Endodermal cell (in vitro differentiated cells): ENCODE data around the gene MUCL3. TPM values are rescaled to one million over a fixed set of nuclear protein-coding genes. Genes with fewer than 3 reads are reported as not detected.
"Not testable (repeated sequence)": the region's sequence is repeated elsewhere in the genome, so short reads cannot be mapped to it uniquely, and the experiment has no call there.

Experiments used
- DNase-seq: peaks from one replicate; pipeline ENCODE4 v3.0.0-alpha.2; 2017
- H3K27ac ChIP-seq: 2 replicates; pipeline ENCODE4 v1.5.1; 2013; ENCODE audit warnings: mild to moderate bottlenecking, low read depth, low read length, moderate library complexity
- H3K27me3 ChIP-seq: 2 replicates; pipeline ENCODE4 v1.6.1; 2013; ENCODE audit warnings: mild to moderate bottlenecking, low read length, moderate library complexity; ENCODE audit not compliant: insufficient read depth, control insufficient read depth, poor library complexity, severe bottlenecking
- H3K36me3 ChIP-seq: 2 replicates; pipeline ENCODE4 v1.7.0; 2013; ENCODE audit warnings: mild to moderate bottlenecking, low read length, moderate library complexity; ENCODE audit not compliant: control insufficient read depth, insufficient read depth
- H3K4me1 ChIP-seq: one replicate; pipeline ENCODE4 v1.7.0; 2013; ENCODE audit warnings: low read length; ENCODE audit not compliant: control insufficient read depth, insufficient read depth
- H3K4me3 ChIP-seq: 2 replicates; pipeline ENCODE4 v1.5.1; 2013; ENCODE audit warnings: mild to moderate bottlenecking, low read length, moderate library complexity
- H3K9ac ChIP-seq: 2 replicates; pipeline ENCODE4 v1.6.1; 2013; ENCODE audit warnings: mild to moderate bottlenecking, low read length, moderate library complexity; ENCODE audit not compliant: poor library complexity, severe bottlenecking; ENCODE audit errors: extremely low read depth
- H3K9me3 ChIP-seq: 2 replicates; pipeline ENCODE4 v1.6.1; 2013; ENCODE audit warnings: mild to moderate bottlenecking, low read length, moderate library complexity; ENCODE audit not compliant: control insufficient read depth
- H3K27ac Mint-ChIP-seq: 2 replicates; pipeline ENCODE4 v1.8.0; 2020; ENCODE audit warnings: mixed read lengths
- H3K27me3 Mint-ChIP-seq: 2 replicates; pipeline ENCODE4 v1.8.0; 2021; ENCODE audit warnings: mild to moderate bottlenecking, mixed read lengths; ENCODE audit not compliant: insufficient read depth
- H3K36me3 Mint-ChIP-seq: 2 replicates; pipeline ENCODE4 v1.8.0; 2020; ENCODE audit warnings: low read depth, mixed read lengths
- H3K4me1 Mint-ChIP-seq: 2 replicates; pipeline ENCODE4 v1.8.0; 2020; ENCODE audit warnings: mixed read lengths
- H3K4me3 Mint-ChIP-seq: 2 replicates; pipeline ENCODE4 v1.8.0; 2020; ENCODE audit warnings: mild to moderate bottlenecking, moderate library complexity, mixed read lengths
- H3K9me3 Mint-ChIP-seq: 2 replicates; pipeline ENCODE4 v1.8.0; 2020; ENCODE audit warnings: mild to moderate bottlenecking, mixed read lengths
- WGBS, 2 experiments: methylation state at CpG; one replicate each; pipeline versions ENCODE4 v1.1.5 to v1.1.7; 2013; ENCODE audit warnings: missing lambda C conversion rate in 2 of 2, mixed read lengths in 1 of 2; ENCODE audit not compliant: insufficient coverage in 1 of 2, insufficient read length in 1 of 2; 5-methylcytosine and 5-hydroxymethylcytosine counted together
- total RNA-seq, 2 donors: library from RNA; stranded (reverse); fragmentation: NEBNext Ultra II Directional in 1 of 2; extraction: Animal tissue kit (Norgen Biotek cat#: 25700) in 1 of 2; gene quantifications; 2 replicates in 1 of 2; 3 replicates in 1 of 2; pipeline ENCODE4 v1.2.1, GENCODE V29; 2021
- TF ChIP-seq, protein P1 (sequence below): fragments of 200-600 bp; sonication (generic); conservative IDR thresholded peaks from 2 replicates; pipeline ENCODE4 v1.5.0; 2021; ENCODE audit warnings: antibody characterized with exemption, mild to moderate bottlenecking

The MUCL3 gene
- total RNA-seq, 2 donors from 2014 or later: 0.18 TPM

DNA sequence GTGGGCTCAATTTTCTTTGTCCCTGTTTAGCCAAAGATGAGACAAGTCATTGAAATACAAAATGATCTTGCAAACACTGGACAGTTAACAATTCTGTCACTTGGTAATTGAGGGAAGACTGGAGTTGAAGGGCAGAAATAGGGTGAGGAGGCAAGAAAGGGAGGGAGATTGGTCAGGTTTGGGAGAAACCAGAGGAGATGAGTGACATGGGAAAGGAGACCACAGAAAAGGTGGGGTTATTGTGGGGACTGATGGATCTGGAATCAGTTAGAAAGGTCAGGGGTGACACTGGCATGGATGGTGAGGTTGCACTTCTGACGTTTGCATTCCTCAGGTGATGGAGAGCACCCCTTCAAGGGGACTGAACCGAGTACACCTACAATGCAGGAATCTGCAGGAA is 32.1 kb upstream of the MUCL3 start:
- H3K4me3 Mint-ChIP-seq: peak overlapping the region; percentile 93
- Histone ChIP-seq H3K9ac (peak overlapping the region; percentile 63), H3K36me3 (peaks cover 31% of the 10 kb centered on the region), H3K4me1 (no peaks in the 10 kb centered on the region), H3K27me3 (no peaks in the 10 kb centered on the region), H3K9me3 (no peaks in the 10 kb centered on the region), H3K4me3 (peak overlapping the region; percentile 99), H3K27ac (no peak overlapping the region)
- no peaks in the 10 kb centered on the region for H3K9me3 Mint-ChIP-seq
- DNase-seq: no peak
- no peaks in the 10 kb centered on the region for H3K27me3 Mint-ChIP-seq
- TF ChIP-seq, protein P1, sequence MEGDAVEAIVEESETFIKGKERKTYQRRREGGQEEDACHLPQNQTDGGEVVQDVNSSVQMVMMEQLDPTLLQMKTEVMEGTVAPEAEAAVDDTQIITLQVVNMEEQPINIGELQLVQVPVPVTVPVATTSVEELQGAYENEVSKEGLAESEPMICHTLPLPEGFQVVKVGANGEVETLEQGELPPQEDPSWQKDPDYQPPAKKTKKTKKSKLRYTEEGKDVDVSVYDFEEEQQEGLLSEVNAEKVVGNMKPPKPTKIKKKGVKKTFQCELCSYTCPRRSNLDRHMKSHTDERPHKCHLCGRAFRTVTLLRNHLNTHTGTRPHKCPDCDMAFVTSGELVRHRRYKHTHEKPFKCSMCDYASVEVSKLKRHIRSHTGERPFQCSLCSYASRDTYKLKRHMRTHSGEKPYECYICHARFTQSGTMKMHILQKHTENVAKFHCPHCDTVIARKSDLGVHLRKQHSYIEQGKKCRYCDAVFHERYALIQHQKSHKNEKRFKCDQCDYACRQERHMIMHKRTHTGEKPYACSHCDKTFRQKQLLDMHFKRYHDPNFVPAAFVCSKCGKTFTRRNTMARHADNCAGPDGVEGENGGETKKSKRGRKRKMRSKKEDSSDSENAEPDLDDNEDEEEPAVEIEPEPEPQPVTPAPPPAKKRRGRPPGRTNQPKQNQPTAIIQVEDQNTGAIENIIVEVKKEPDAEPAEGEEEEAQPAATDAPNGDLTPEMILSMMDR: no peak
- H3K4me1 Mint-ChIP-seq: peaks cover 13% of the 10 kb centered on the region
- H3K27ac Mint-ChIP-seq: peak overlapping the region; percentile 90
- WGBS, 2 experiments: 53 to 73% methylated on average over 2 of the region's 2 CpGs
- peaks cover 25% of the 10 kb centered on the region for H3K36me3 Mint-ChIP-seq

DNA sequence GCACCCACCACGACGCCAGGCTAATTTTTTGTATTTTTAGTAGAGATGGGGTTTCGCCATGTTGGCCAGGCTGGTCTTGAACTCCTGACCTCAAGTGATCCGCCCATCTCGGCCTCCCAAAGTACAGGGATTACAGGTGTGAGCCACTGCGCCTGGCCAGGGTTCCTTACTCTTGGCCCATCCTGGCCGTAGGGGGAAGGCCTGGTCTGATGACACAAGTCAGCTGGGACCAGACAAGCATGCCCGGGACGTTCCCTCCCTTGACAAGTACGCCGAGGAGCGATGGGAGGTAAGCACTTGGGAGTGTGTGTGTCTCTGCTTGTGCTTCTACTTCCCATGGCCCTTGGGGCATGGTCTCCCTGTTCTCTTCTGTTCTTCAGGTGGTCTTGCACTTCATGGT is 30.3 kb upstream of the MUCL3 start:
- not testable (repeated sequence) for H3K27ac ChIP-seq, H3K27ac Mint-ChIP-seq, H3K4me1 ChIP-seq, DNase-seq, H3K27me3 Mint-ChIP-seq, H3K27me3 ChIP-seq, H3K4me3 Mint-ChIP-seq, H3K4me3 ChIP-seq, H3K9me3 ChIP-seq, H3K9ac ChIP-seq, H3K9me3 Mint-ChIP-seq
- peaks cover 25% of the 10 kb centered on the region for H3K36me3 Mint-ChIP-seq
- H3K36me3 ChIP-seq: peaks cover 31% of the 10 kb centered on the region
- 92 to 97% methylated on average over 11 to 12 of the region's 12 CpGs for WGBS, 2 experiments
- H3K4me1 Mint-ChIP-seq: peaks cover 20% of the 10 kb centered on the region

DNA sequence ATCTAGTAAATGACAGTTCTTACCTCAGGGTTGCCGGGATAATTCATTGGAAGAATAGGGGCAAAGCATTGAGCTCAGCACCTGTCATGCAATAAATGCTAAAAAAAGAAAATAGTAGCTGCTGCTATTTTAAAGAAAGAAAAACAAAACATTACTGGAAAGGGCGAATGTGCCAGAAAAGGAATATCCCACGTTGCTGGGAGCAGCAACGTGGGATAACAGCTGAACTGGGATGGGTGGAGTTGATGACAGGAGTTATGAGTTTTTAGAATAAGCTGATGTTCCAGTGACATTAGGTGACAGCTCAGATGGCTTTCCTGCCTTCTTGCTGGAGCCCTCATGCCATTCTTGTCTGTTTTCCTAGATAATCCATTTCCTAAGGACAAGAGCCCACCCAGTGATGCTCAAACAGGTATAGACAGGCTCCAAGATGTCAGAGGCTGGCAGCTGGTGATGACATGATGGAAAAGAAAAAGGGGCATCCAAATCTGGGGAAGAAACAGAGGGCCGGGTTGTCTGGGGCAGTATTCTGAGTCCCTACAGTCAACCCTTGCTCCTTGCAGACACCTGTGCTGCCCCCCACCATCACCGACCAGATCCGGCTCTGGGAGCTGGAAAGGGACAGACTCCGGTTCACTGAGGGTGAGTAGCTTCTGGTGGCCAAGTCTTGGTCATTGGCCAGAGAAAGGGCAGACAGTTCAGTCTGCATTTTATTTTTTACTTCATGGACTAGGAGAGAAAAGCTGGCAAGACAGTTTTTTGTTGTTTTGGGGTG is 27.8 kb upstream of the MUCL3 start:
- H3K36me3 Mint-ChIP-seq: peaks cover 38% of the 10 kb centered on the region
- H3K4me1 Mint-ChIP-seq: peaks cover 24% of the 10 kb centered on the region
- Histone ChIP-seq H3K27me3 (no peaks in the 10 kb centered on the region), H3K27ac (no peak overlapping the region), H3K9me3 (no peaks in the 10 kb centered on the region), H3K4me1 (no peaks in the 10 kb centered on the region), H3K9ac (no peak overlapping the region), H3K4me3 (no peak overlapping the region), H3K36me3 (peaks cover 47% of the 10 kb centered on the region)
- TF ChIP-seq, protein P1: no peak
- DNase-seq: no peak
- H3K27me3 Mint-ChIP-seq: no peaks in the 10 kb centered on the region
- H3K27ac Mint-ChIP-seq: peak overlapping the region; percentile 12
- no peaks in the 10 kb centered on the region for H3K9me3 Mint-ChIP-seq
- WGBS, 2 experiments: 94 to 97% methylated on average over 8 of the region's 8 CpGs
- H3K4me3 Mint-ChIP-seq: peak overlapping the region; percentile 71
